HG02981 (cell line): Measurements from ENCODE around the gene DCP2.

Experiments
- ATAC-seq: cut with Tn5 transposase; IDR thresholded peaks from one replicate; pipeline ENCODE4 v1.9.1; 2021; ENCODE audit warnings: mild to moderate bottlenecking, moderate library complexity; ENCODE audit not compliant: unreplicated experiment

DCP2 gene

GRCh38 chr5:113062869-113063508 lies 86.4 kb downstream of the DCP2 start:
- no peak for ATAC-seq

DNA sequence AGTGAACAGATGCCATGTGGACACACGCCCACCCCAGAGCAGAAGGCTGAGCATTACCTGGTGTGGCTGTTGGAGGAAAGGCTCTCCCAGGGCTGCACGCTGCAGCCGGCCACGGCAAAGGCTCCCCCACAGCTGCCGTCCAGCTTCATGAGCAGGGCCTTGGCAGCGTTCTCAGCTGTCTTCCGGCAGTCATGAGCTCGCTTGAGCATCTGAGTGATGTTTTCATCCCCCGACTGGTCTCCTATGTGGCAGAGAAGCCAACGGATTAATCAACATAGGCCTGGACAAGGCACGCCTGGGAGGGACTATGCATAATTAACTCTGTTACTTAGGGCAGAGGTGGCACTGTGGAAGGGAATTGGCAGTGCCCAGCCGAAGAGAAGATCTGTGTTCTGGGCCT lies 87.3 kb downstream of the DCP2 start:
- no peak for ATAC-seq

- ATAC-seq: no peak
Observed at GRCh38 chr5:113064806-113065205, 88.2 kb downstream of the DCP2 start.

DNA sequence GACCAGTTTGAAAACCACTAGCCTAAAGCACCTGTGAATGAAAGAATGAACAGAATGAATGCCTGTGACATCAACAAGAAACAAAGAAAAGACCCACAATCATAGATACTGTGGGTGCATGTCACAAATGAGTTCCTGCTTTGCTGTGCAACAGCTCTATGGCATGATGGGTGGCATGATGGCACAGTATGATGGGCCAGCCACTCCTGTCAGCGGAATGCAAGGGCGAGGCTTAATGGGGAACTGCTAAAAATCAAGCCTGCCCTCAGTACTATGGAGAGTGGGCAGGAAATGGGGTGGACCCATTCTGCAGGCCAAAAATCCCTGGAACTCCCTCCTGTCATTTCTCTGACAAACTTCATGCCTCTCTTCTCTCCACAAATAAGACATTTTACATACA lies 89.0 kb downstream of the DCP2 start:
- ATAC-seq: no peak

- ATAC-seq: no peak
Observed at GRCh38 chr5:113067635-113068344, 91.2 kb downstream of the DCP2 start.

DNA sequence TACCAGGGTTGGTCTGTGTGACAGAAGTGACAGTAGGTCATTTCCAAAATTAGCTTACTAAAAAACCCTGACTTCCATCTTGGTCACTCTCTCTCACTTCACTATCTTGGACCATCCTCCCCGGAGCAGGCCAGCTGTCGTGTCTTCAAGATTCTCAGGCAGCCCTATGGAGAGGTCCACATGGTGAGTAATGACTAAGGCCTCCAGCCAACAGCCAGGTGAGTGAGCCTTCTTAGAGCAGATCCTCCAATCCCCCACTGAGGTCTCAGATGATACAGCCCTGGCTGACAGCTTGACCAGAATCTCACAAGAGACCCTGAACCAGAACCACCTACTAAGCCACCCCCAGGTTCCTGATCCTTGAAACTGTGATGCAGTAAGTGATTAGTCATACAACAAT lies 92.0 kb downstream of the DCP2 start:
- no peak for ATAC-seq
